HG02571 (cell line): ENCODE results near the gene TPO.
"Not testable (repeated sequence)": the region's sequence is repeated elsewhere in the genome, so short reads cannot be mapped to it uniquely, and the experiment has no call there.

Experiments used
- ATAC-seq: cut with Tn5 transposase; IDR thresholded peaks from one replicate; pipeline ENCODE4 v1.9.1; 2021; ENCODE audit warnings: mild to moderate bottlenecking, moderate library complexity; ENCODE audit not compliant: unreplicated experiment

The TPO gene

GRCh38 chr2:1481406-1482252, 68.4 kb downstream of the TPO start:
- ATAC-seq, result no peak

GRCh38 chr2:1482253-1482675, 69.0 kb downstream of the TPO start:
- ATAC-seq, result no peak

GRCh38 chr2:1482981-1483380, 69.7 kb downstream of the TPO start:
- ATAC-seq, result no peak

GRCh38 chr2:1483551-1483950, 70.3 kb downstream of the TPO start:
- no peak for ATAC-seq

- ATAC-seq, result no peak
These were observed 71.0 kb downstream of the TPO start for GRCh38 chr2:1484131-1484884.

- no peak for ATAC-seq
These were observed 73.4 kb downstream of the TPO start for GRCh38 chr2:1486670-1487069.

GRCh38 chr2:1487758-1488157, 74.5 kb downstream of the TPO start:
- ATAC-seq, result no peak

- no peak for ATAC-seq
These were observed 75.0 kb downstream of the TPO start for GRCh38 chr2:1488181-1488671.

GRCh38 chr2:1488851-1489250, 75.6 kb downstream of the TPO start:
- ATAC-seq, result no peak

GRCh38 chr2:1489486-1489885, 76.2 kb downstream of the TPO start:
- ATAC-seq, result no peak

- not testable (repeated sequence) for ATAC-seq
These were observed 77.1 kb downstream of the TPO start for GRCh38 chr2:1490381-1490780.

GRCh38 chr2:1491751-1492150, 78.5 kb downstream of the TPO start:
- ATAC-seq, result no peak

- not testable (repeated sequence) for ATAC-seq
These were observed 79.0 kb downstream of the TPO start for GRCh38 chr2:1492231-1492630.

- no peak for ATAC-seq
These were observed 79.6 kb downstream of the TPO start for GRCh38 chr2:1492711-1493430.

GRCh38 chr2:1493431-1494126, 80.3 kb downstream of the TPO start:
- no peak for ATAC-seq

GRCh38 chr2:1494257-1494656, 81.0 kb downstream of the TPO start:
- ATAC-seq, result no peak

GRCh38 chr2:1494906-1495305, 81.6 kb downstream of the TPO start:
- ATAC-seq, result no peak

GRCh38 chr2:1495676-1496358, 82.6 kb downstream of the TPO start:
- ATAC-seq, result no peak

GRCh38 chr2:1496359-1496821, 83.1 kb downstream of the TPO start:
- ATAC-seq, result no peak

GRCh38 chr2:1497122-1497611, 83.9 kb downstream of the TPO start:
- ATAC-seq, result no peak
